ENCODE measurements around the gene TSSK6. TPM values are rescaled to one million over a fixed set of nuclear protein-coding genes. Genes with fewer than 3 reads are reported as not detected.
"Not testable (repeated sequence)": the region's sequence is repeated elsewhere in the genome, so short reads cannot be mapped to it uniquely, and the experiment has no call there.

TSSK6 gene
- total and polyA plus RNA-seq, 4 experiments from 2014 or later, result 1.1 to 10.4 (median 5.8) TPM

DNA sequence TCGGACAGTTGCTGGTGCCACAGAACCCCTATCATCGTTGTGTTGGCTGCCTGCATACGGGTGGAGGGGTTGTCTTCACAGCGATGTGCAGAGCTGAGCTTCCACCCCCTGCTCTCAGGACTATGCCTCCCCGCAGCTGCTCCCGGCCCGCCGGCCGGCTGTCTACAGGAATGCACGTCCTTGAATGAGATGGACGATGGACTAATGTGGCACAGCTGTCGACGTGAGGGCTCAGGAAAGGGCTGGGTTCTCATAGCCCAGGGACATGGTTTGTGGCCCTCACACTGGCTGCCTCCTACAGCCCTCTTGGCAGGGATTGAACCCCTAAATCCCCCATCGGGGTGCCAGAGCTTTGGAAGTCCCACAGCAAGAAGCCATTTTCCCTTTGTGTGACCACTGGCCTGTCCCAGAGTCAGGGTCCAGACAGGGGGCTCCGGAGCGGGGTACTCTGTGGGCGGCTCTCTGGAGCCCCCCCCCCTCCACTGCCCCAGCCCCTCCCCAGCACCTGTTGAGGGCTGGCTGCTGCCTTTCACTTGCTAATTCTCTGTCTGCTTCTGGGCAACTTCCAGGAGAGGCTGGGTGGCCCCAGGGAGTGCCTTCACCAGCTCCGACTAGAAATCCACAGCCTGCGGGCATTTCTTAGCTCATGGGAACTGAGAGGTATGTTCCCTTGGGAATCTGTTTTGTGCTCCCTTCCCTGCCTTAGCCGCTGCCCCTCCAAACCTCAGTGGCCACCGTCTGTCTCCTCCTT lies 40.2 kb downstream of the TSSK6 start:
- Mint-ChIP-seq H3K36me3 (peaks cover 14 to 43% of the 10 kb centered on the region in 2 donors), H3K27ac (peak overlapping the region; percentile 85 to 95 (median 91)), H3K4me1 (peaks cover 63 to 95% (median 81%) of the 10 kb centered on the region in 4 donors), H3K9me3 (no peaks in the 10 kb centered on the region), H3K4me3 (peak overlapping the region; percentile 2 to 82 (median 60)), H3K27me3 (no peaks in the 10 kb centered on the region)
- H3K36me3 ChIP-seq (ENCODE audit: insufficient read depth, low read length), result peaks cover 16% of the 10 kb centered on the region
- DNase-seq, result no peak
- no peaks in the 10 kb centered on the region for H3K9me3 ChIP-seq (ENCODE audit: control insufficient read depth in 1 of 2, low read length in 2 of 2)
- no peaks in the 10 kb centered on the region for H3K27me3 ChIP-seq (ENCODE audit: insufficient read depth, low read length)
- H3K4me1 ChIP-seq (ENCODE audit: insufficient read depth, low read length), result peaks cover 97% of the 10 kb centered on the region
- no peak overlapping the region for H3K4me3 ChIP-seq (ENCODE audit: low read length in 2 of 2)
- peak overlapping the region; percentile 43 for H3K27ac ChIP-seq (ENCODE audit: low read depth, low read length)
- CTCF ChIA-PET (ENCODE audit: partially characterized antibody), result interaction anchor here (0.6 to 2.5 kb wide), 9 partner anchors 13 to 110 kb away, joined by 3 to 9 read pairs (median 4); partner anchors contain the start of gene GATAD2A
- intact Hi-C loops (cut with micrococcal nuclease), result loop anchor here (2.0 kb wide), 1 partner anchor 14 kb away; no protein-coding TSS in a partner anchor
- POLR2A ChIA-PET (ENCODE audit: partially characterized antibody), result interaction anchor here (0.9 to 2.8 kb wide), 5 partner anchors 14 to 90 kb away, joined by 3 to 18 read pairs (median 7); partner anchors contain the start of gene GATAD2A

DNA sequence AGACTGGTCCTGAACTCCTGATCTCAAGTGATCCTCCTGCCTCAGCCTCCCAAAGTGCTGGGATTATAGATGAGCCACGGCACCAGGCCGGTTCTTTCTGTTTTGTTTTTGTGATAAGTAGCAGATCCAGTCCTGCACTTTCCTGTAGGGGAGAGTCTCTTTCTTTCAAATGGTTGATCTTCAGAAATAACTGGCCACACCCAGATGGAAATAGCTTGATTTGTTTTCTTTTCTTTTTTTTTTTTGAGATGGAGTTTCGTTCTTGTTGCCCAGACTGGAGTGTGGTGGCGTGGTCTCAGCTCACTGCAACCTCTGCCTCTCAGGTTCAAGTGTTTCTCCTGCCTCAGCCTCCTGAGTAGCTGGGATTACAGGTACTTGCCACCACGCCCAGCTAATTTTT lies 43.2 kb downstream of the TSSK6 start:
- Histone ChIP-seq H3K9me3 (ENCODE audit: control insufficient read depth in 1 of 2, low read length in 2 of 2) (peaks cover 5 to 10% of the 10 kb centered on the region in 2 donors), H3K36me3 (ENCODE audit: insufficient read depth, low read length) (peaks cover 21% of the 10 kb centered on the region), H3K4me1 (ENCODE audit: insufficient read depth, low read length) (peaks cover 67% of the 10 kb centered on the region), H3K27ac (ENCODE audit: low read depth, low read length) (peak overlapping the region; percentile 8)
- H3K27me3 ChIP-seq (ENCODE audit: insufficient read depth, low read length); H3K4me3 ChIP-seq (ENCODE audit: low read length in 2 of 2); intact Hi-C loops (cut with micrococcal nuclease); H3K27me3 Mint-ChIP-seq: not testable (repeated sequence)
- DNase-seq, result peak in 3 of 5 donors; percentile 18 to 41 (median 38)
- H3K27ac Mint-ChIP-seq, result peak overlapping the region; percentile 77 to 94 (median 88)
- POLR2A ChIA-PET (ENCODE audit: partially characterized antibody), result interaction anchor here (0.9 to 2.1 kb wide), 5 partner anchors 9 to 107 kb away, joined by 3 to 16 read pairs (median 4); partner anchors contain the start of gene GATAD2A
- H3K9me3 Mint-ChIP-seq, result peaks cover 0 to 16% (median 12%) of the 10 kb centered on the region in 8 donors
- H3K36me3 Mint-ChIP-seq, result peaks cover 25 to 45% of the 10 kb centered on the region in 2 donors
- peaks cover 58 to 79% (median 67%) of the 10 kb centered on the region in 4 donors for H3K4me1 Mint-ChIP-seq
- CTCF ChIA-PET (ENCODE audit: partially characterized antibody), result interaction anchor here (1.4 to 1.6 kb wide), 2 partner anchors 18 to 106 kb away, joined by 7 to 9 read pairs; no protein-coding TSS in a partner anchor
- peak overlapping the region; percentile 21 to 79 (median 72) for H3K4me3 Mint-ChIP-seq

DNA sequence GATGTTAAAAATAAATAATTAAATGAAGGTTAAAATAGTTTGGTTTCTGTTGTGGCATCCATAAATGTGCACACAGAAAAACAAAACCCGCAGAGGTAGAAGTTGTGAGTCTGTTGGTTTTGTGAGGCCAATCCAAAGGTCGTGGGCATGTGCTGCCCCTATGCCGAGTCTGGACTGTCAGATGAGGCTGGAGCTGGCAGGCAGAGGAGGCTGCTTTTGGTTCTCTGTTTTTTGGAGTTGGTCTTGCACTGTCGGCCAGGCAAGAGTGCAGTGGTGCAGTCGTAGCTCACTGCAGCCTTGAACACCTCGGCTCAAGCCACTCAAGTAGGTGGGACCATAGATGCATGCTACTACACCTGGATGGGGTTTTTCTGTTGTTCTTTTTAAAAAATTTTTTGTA lies 43.7 kb downstream of the TSSK6 start:
- intact Hi-C loops (cut with micrococcal nuclease), result no loop called here
- Mint-ChIP-seq H3K27me3 (no peaks in the 10 kb centered on the region), H3K4me1 (peaks cover 53 to 77% (median 64%) of the 10 kb centered on the region in 4 donors), H3K4me3 (peak overlapping the region in 7 of 8 donors; percentile 21 to 79 (median 75)), H3K36me3 (peaks cover 29 to 45% of the 10 kb centered on the region in 2 donors), H3K27ac (peak overlapping the region; percentile 77 to 94 (median 89)), H3K9me3 (peaks cover 0 to 16% (median 12%) of the 10 kb centered on the region in 8 donors)
- peaks cover 63% of the 10 kb centered on the region for H3K4me1 ChIP-seq (ENCODE audit: insufficient read depth, low read length)
- peaks cover 23% of the 10 kb centered on the region for H3K36me3 ChIP-seq (ENCODE audit: insufficient read depth, low read length)
- DNase-seq, result no peak
- peaks cover 5 to 10% of the 10 kb centered on the region in 2 donors for H3K9me3 ChIP-seq (ENCODE audit: control insufficient read depth in 1 of 2, low read length in 2 of 2)
- CTCF ChIA-PET (ENCODE audit: partially characterized antibody), result interaction anchor here (1.4 to 1.6 kb wide), 2 partner anchors 18 to 105 kb away, joined by 7 to 9 read pairs; no protein-coding TSS in a partner anchor
- POLR2A ChIA-PET (ENCODE audit: partially characterized antibody), result interaction anchor here (1.0 to 2.1 kb wide), 3 partner anchors 12 to 107 kb away, joined by 3 to 16 read pairs (median 4); partner anchors contain the start of gene GATAD2A
- H3K4me3 ChIP-seq (ENCODE audit: low read length in 2 of 2), result no peak overlapping the region
- H3K27ac ChIP-seq (ENCODE audit: low read depth, low read length), result peak overlapping the region; percentile 8
- no peaks in the 10 kb centered on the region for H3K27me3 ChIP-seq (ENCODE audit: insufficient read depth, low read length)

DNA sequence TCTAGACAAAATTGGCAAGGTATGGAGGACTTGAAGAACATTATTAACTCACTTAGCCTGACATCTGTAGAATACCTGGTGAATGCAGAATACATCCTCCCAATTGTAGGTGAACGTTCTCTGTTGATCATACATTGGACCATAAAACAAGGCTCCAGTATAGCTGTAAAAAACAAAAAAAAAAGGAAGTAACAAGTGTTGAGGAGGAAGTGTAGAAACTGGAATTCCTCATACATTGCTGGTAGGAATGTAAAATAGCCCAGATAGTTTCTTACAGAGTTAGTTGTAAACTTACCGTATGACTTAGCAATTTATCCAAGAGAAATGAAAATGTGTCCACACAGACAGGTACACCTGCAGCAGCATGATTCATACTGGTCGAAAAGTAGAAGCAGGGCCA lies 44.8 kb downstream of the TSSK6 start:
- intact Hi-C loops (cut with micrococcal nuclease), result no loop called here
- Mint-ChIP-seq H3K27me3 (no peaks in the 10 kb centered on the region), H3K9me3 (peaks cover 0 to 18% (median 13%) of the 10 kb centered on the region in 8 donors), H3K27ac (peak overlapping the region in 6 of 7 donors; percentile 36 to 91 (median 78)), H3K36me3 (peaks cover 39 to 51% of the 10 kb centered on the region in 2 donors), H3K4me3 (peak overlapping the region in 2 of 8 donors; percentile 39 to 43), H3K4me1 (peaks cover 48 to 75% (median 62%) of the 10 kb centered on the region in 4 donors)
- Histone ChIP-seq H3K9me3 (ENCODE audit: control insufficient read depth in 1 of 2, low read length in 2 of 2) (peaks cover 5 to 10% of the 10 kb centered on the region in 2 donors), H3K4me3 (ENCODE audit: low read length in 2 of 2) (no peak overlapping the region), H3K27ac (ENCODE audit: low read depth, low read length) (no peak overlapping the region), H3K36me3 (ENCODE audit: insufficient read depth, low read length) (peaks cover 34% of the 10 kb centered on the region), H3K4me1 (ENCODE audit: insufficient read depth, low read length) (peaks cover 52% of the 10 kb centered on the region), H3K27me3 (ENCODE audit: insufficient read depth, low read length) (no peaks in the 10 kb centered on the region)
- ChIA-PET POLR2A (ENCODE audit: partially characterized antibody) (interaction anchor here (0.7 kb wide), 1 partner anchor 109 kb away, joined by 4 read pairs; no protein-coding TSS in a partner anchor), CTCF (ENCODE audit: partially characterized antibody) (interaction anchor here (0.9 to 1.4 kb wide), 3 partner anchors 63 to 106 kb away, joined by 3 read pairs; no protein-coding TSS in a partner anchor)
- no peak for DNase-seq

DNA sequence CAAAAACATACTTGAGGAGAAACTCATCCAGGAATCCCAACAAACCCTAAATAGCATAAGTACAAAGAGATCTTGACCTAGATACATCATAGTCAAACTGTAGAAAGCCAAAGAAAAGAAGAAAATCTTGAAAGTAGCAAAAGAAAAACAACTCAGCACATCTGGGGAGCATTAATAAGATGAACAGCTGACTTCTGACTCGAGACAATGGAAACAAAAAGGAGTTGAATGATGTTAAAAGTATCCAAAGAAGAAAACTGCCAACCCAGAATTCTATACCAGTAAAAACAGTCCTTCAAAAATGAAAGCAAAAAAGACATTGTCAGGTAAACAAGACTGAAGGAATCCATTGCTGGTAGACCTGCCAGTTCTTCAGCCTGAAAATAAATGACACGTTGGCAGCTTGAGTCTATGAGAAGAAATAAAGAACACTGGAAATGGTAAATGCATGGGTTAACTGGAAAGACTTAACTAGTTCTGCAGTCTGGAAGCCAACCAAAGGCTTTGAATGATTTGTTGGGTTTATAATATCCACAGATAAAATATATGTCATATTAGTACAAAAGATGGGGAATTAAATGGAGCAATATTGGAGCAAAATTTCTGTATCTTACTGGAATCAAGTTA lies 46.8 kb downstream of the TSSK6 start:
- Mint-ChIP-seq H3K4me1 (peaks cover 38 to 74% (median 59%) of the 10 kb centered on the region in 4 donors), H3K4me3 (peak overlapping the region in 2 of 8 donors; percentile 6 to 46), H3K9me3 (peaks cover 0 to 18% (median 13%) of the 10 kb centered on the region in 8 donors), H3K27me3 (no peaks in the 10 kb centered on the region), H3K36me3 (peaks cover 42 to 54% of the 10 kb centered on the region in 2 donors), H3K27ac (peak overlapping the region in 6 of 7 donors; percentile 53 to 86 (median 78))
- Histone ChIP-seq H3K27me3 (ENCODE audit: insufficient read depth, low read length) (no peaks in the 10 kb centered on the region), H3K9me3 (ENCODE audit: control insufficient read depth in 1 of 2, low read length in 2 of 2) (peaks cover 5 to 10% of the 10 kb centered on the region in 2 donors), H3K4me3 (ENCODE audit: low read length in 2 of 2) (no peak overlapping the region), H3K36me3 (ENCODE audit: insufficient read depth, low read length) (peaks cover 40% of the 10 kb centered on the region), H3K4me1 (ENCODE audit: insufficient read depth, low read length) (peaks cover 45% of the 10 kb centered on the region), H3K27ac (ENCODE audit: low read depth, low read length) (no peak overlapping the region)
- DNase-seq, result peak in 2 of 5 donors; percentile 29 to 34
- intact Hi-C loops (cut with micrococcal nuclease), result no loop called here
- CTCF ChIA-PET (ENCODE audit: partially characterized antibody), result interaction anchor here (1.0 kb wide), 1 partner anchor 63 kb away, joined by 3 read pairs; the partner anchor contains the start of gene GATAD2A
- POLR2A ChIA-PET (ENCODE audit: partially characterized antibody), result interaction anchor here (0.9 to 2.0 kb wide), 2 partner anchors 9 to 12 kb away, joined by 3 to 10 read pairs; no protein-coding TSS in a partner anchor

DNA sequence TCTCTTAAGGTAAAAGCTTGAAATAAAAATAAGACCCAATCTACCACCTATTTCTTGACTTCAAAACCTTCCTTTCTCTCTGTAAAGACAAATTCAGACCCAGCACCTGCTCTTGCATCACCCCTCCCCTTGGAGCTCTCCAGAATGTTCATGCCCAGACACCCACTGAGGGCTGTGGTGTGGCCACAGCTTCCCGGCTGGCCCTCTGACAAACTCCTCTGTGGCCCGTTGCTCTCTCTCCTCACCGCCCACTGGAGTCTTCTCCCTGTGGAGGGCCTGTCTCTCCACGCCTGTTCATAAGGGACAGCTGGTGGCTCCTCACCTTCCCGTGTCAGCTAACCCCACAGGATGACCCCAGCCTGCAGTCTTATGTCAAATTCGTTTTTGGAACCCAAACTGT lies 49.1 kb downstream of the TSSK6 start:
- Histone ChIP-seq H3K9me3 (ENCODE audit: control insufficient read depth in 1 of 2, low read length in 2 of 2) (peaks cover 5 to 10% of the 10 kb centered on the region in 2 donors), H3K27me3 (ENCODE audit: insufficient read depth, low read length) (no peaks in the 10 kb centered on the region), H3K36me3 (ENCODE audit: insufficient read depth, low read length) (peaks cover 32% of the 10 kb centered on the region), H3K4me1 (ENCODE audit: insufficient read depth, low read length) (peaks cover 45% of the 10 kb centered on the region), H3K4me3 (ENCODE audit: low read length in 2 of 2) (no peak overlapping the region), H3K27ac (ENCODE audit: low read depth, low read length) (no peak overlapping the region)
- Mint-ChIP-seq H3K9me3 (peaks cover 0 to 18% (median 13%) of the 10 kb centered on the region in 8 donors), H3K4me1 (peaks cover 38 to 74% (median 55%) of the 10 kb centered on the region in 4 donors), H3K27ac (peak overlapping the region in 6 of 7 donors; percentile 4 to 78 (median 43)), H3K27me3 (no peaks in the 10 kb centered on the region), H3K4me3 (peak overlapping the region in 1 of 8 donors; percentile 10), H3K36me3 (peaks cover 37 to 47% of the 10 kb centered on the region in 2 donors)
- DNase-seq, result no peak
- intact Hi-C loops (cut with micrococcal nuclease), result no loop called here
- CTCF ChIA-PET (ENCODE audit: partially characterized antibody), result interaction anchor here (1.5 kb wide), 1 partner anchor 14 kb away, joined by 3 read pairs; no protein-coding TSS in a partner anchor
- POLR2A ChIA-PET (ENCODE audit: partially characterized antibody), result interaction anchor here (0.9 kb wide), 1 partner anchor 22 kb away, joined by 3 read pairs; no protein-coding TSS in a partner anchor
